ENCODE measurements around the gene PLXNC1. TPM values are rescaled to one million over a fixed set of nuclear protein-coding genes. Genes with fewer than 3 reads are reported as not detected.
A peak's percentile ranks its signal among the peaks of the same experiment; 100 is the strongest.

The PLXNC1 gene
- polyA plus RNA-seq, 1 of the 3 experiments (the other 2 are of a cell fraction), result 0.23 TPM

- TF ChIP-seq USF2 (IDR thresholded peaks at IDR 0.05; ENCODE audit: borderline replicate concordance, low read depth, low read length), result no peak
- no peak for TF ChIP-seq RXRA (IDR thresholded peaks at IDR 0.05; ENCODE audit: borderline replicate concordance, low read depth)
Observed at GRCh38 chr12:94149781-94150239, 1.4 kb downstream of the PLXNC1 start (continued).

- Histone ChIP-seq H3K27ac (ENCODE audit: low read depth in 2 of 2, low read length in 1 of 2) (no peak overlapping the region), H3K9me2 (no peaks in the 10 kb centered on the region), H3K4me1 (ENCODE audit: control insufficient read depth in 1 of 2, insufficient read depth in 2 of 2, low read depth in 1 of 2, low read length in 1 of 2) (peaks cover 0 to 12% of the 10 kb centered on the region in 2 experiments; a peak in 2 of 4 replicates), H3K27me3 (ENCODE audit: insufficient read depth) (peaks cover 59% of the 10 kb centered on the region), H4K20me1 (ENCODE audit: insufficient read depth) (no peaks in the 10 kb centered on the region), H3F3A (replicated peaks; ENCODE audit: insufficient read depth) (no peaks in the 10 kb centered on the region), H2AFZ (ENCODE audit: low read depth) (no peak overlapping the region), H3K4me3 (ENCODE audit: low read depth in 2 of 2, low read length in 1 of 2) (peak overlapping the region in 1 of 2 experiments; percentile 53; a peak in 1 of 4 replicates), H3K9me3 (no peaks in the 10 kb centered on the region), H3K36me3 (replicated peaks in 1 of 2; ENCODE audit: control insufficient read depth in 1 of 2, insufficient read depth in 2 of 2, low read length in 1 of 2) (no peaks in the 10 kb centered on the region), H3K4me2 (no peak overlapping the region), H3K79me2 (ENCODE audit: insufficient read depth) (no peaks in the 10 kb centered on the region), H3K9ac (no peak overlapping the region)
- 37% methylated on average over 25 of the region's 33 CpGs for WGBS (ENCODE audit: low lambda C conversion rate)
- DNase-seq, result peak; percentile 46
- TF ChIP-seq TCF12 (IDR thresholded peaks at IDR 0.05) (no peak), SIN3A (IDR thresholded peaks at IDR 0.05; ENCODE audit: borderline replicate concordance, low read depth, low read length) (no peak), FOXJ3 (CRISPR knock-in tag; IDR thresholded peaks at IDR 0.05) (no peak), YY1 (IDR thresholded peaks at IDR 0.05; ENCODE audit: low read depth) (no peak), FOSL2 (IDR thresholded peaks at IDR 0.05; ENCODE audit: borderline replicate concordance, low read depth) (no peak), EZH2phosphoT487 (IDR thresholded peaks at IDR 0.05; ENCODE audit: borderline replicate concordance, low read depth) (no peak), POLR2AphosphoS5 (IDR thresholded peaks at IDR 0.05; ENCODE audit: low read depth, low read length) (no peak), RCOR1 (IDR thresholded peaks at IDR 0.05; ENCODE audit: low read length) (no peak), PBX3 (IDR thresholded peaks at IDR 0.05) (no peak), RXRA (IDR thresholded peaks at IDR 0.05; ENCODE audit: borderline replicate concordance, low read depth) (no peak), NRF1 (IDR thresholded peaks at IDR 0.05; ENCODE audit: low read depth, low read length) (no peak), GATA2 (CRISPR knock-in tag; IDR thresholded peaks at IDR 0.05) (no peak), MXI1 (IDR thresholded peaks at IDR 0.05; ENCODE audit: low read depth, low read length) (no peak), GABPA (IDR thresholded peaks at IDR 0.05; ENCODE audit: low read depth) (no peak), SMC3 (IDR thresholded peaks at IDR 0.05; ENCODE audit: low read depth, low read length) (no peak), ELF1 (IDR thresholded peaks at IDR 0.05) (no peak)
- ChIA-PET POLR2A (no interaction called here), CTCF (interaction anchor here (1.0 to 4.0 kb wide), 5 partner anchors 10 to 284 kb away, joined by 3 to 19 read pairs (median 4); no protein-coding TSS in a partner anchor)
Observed at GRCh38 chr12:94150240-94151121, 2.1 kb downstream of the PLXNC1 start.

Data from SK-N-SH (cell line).